ENCODE results near the gene EVX1. TPM values are rescaled to one million over a fixed set of nuclear protein-coding genes. Genes with fewer than 3 reads are reported as not detected.

EVX1 gene
- total and polyA plus RNA-seq, 10 donors, result not detected

- TF ChIP-seq CTCF (IDR thresholded peaks at IDR 0.05 in 8 of 11, conservative IDR thresholded peaks at IDR 0.05 in 3 of 11) (no peak), POLR2AphosphoS5 (IDR thresholded peaks at IDR 0.05) (no peak)
- Histone ChIP-seq H3K27ac (no peak overlapping the region), H3K27me3 (replicated peaks in 1 of 7) (peaks cover 7 to 100% (median 98%) of the 10 kb centered on the region in 7 donors), H3K4me1 (peaks cover 5 to 61% (median 41%) of the 10 kb centered on the region in 6 donors), H3K36me3 (no peaks in the 10 kb centered on the region), H3K9me3 (no peaks in the 10 kb centered on the region), H3K4me3 (no peak overlapping the region)
- intact Hi-C loops (cut with DNase I; ENCODE audit: low total_unique reads), result no loop called here
- DNase-seq, result no peak
- WGBS, 5 donors, result 16 to 24% (median 21%) methylated on average over 17 of the region's 17 CpGs
These were observed 1.2 kb upstream of the EVX1 start for GRCh38 chr7:27241189-27242056.

- no peak for DNase-seq
- intact Hi-C loops (cut with DNase I; ENCODE audit: low total_unique reads), result no loop called here
- H3K4me3 ChIP-seq, result peak overlapping the region in 2 of 8 donors; percentile 8 to 48
- H3K4me1 ChIP-seq, result peaks cover 5 to 65% (median 43%) of the 10 kb centered on the region in 6 donors
- no peaks in the 10 kb centered on the region for H3K36me3 ChIP-seq
- no peak overlapping the region for H3K27ac ChIP-seq
- H3K9me3 ChIP-seq, result no peaks in the 10 kb centered on the region
- no peak for TF ChIP-seq CTCF (IDR thresholded peaks at IDR 0.05 in 8 of 11, conservative IDR thresholded peaks at IDR 0.05 in 3 of 11)
- no peak for TF ChIP-seq POLR2A (IDR thresholded peaks at IDR 0.05)
- TF ChIP-seq POLR2AphosphoS5 (IDR thresholded peaks at IDR 0.05), result no peak
- H3K27me3 ChIP-seq (replicated peaks in 1 of 7), result peaks cover 7 to 100% (median 99%) of the 10 kb centered on the region in 7 donors
- 9 to 15% (median 12%) methylated on average over 14 of the region's 14 CpGs for WGBS, 5 donors
These were observed 448 bp upstream of the EVX1 start for GRCh38 chr7:27242154-27242553.

- WGBS, 5 donors, result 4 to 9% (median 7%) methylated on average over 16 to 43 of the region's 43 CpGs
- no peak for TF ChIP-seq POLR2AphosphoS5 (IDR thresholded peaks at IDR 0.05)
- TF ChIP-seq POLR2A (IDR thresholded peaks at IDR 0.05), result no peak
- no peak for TF ChIP-seq CTCF (IDR thresholded peaks at IDR 0.05 in 8 of 11, conservative IDR thresholded peaks at IDR 0.05 in 3 of 11)
- no peak for DNase-seq
- Histone ChIP-seq H3K4me3 (peak overlapping the region in 1 of 8 donors; percentile 48), H3K9me3 (no peaks in the 10 kb centered on the region), H3K27me3 (replicated peaks in 1 of 7) (peaks cover 11 to 100% (median 100%) of the 10 kb centered on the region in 7 donors), H3K27ac (no peak overlapping the region), H3K36me3 (no peaks in the 10 kb centered on the region), H3K4me1 (peaks cover 5 to 66% (median 43%) of the 10 kb centered on the region in 6 donors)
- intact Hi-C loops (cut with DNase I; ENCODE audit: low total_unique reads), result no loop called here
These were observed 950 bp downstream of the EVX1 start for GRCh38 chr7:27243340-27244163.

Measured in spleen (tissue), 11 donors.